HEK293 (cell line): ENCODE results near the gene WNT2.

Source experiments
- AEBP2 ChIP-seq: fragments of 450-650 bp; formaldehyde crosslinking; IDR thresholded peaks from 2 replicates; pipeline ENCODE4 v1.5.1; 2016; ENCODE audit warnings: missing biosample characterization, missing genetic modification characterization, borderline replicate concordance
- EGR2 ChIP-seq: fragments of 450-650 bp; formaldehyde crosslinking; IDR thresholded peaks from 2 replicates; pipeline ENCODE4 v1.5.1; 2016; ENCODE audit warnings: low read depth, missing biosample characterization, missing genetic modification characterization
- INSM2 ChIP-seq: fragments of 450-650 bp; formaldehyde crosslinking; IDR thresholded peaks from 2 replicates; pipeline ENCODE4 v1.5.1; 2016; ENCODE audit warnings: missing biosample characterization, missing genetic modification characterization
- KLF1 ChIP-seq: fragments of 450-650 bp; formaldehyde crosslinking; IDR thresholded peaks from 2 replicates; pipeline ENCODE4 v1.5.1; 2016; ENCODE audit warnings: missing biosample characterization, missing genetic modification characterization
- PBX3 ChIP-seq: sonication (generic); formaldehyde crosslinking; IDR thresholded peaks from 2 replicates; pipeline ENCODE4 v1.8.1; 2022; ENCODE audit warnings: mild to moderate bottlenecking, moderate library complexity, missing genetic modification reagents
- RBAK ChIP-seq: fragments of 450-650 bp; formaldehyde crosslinking; IDR thresholded peaks from 2 replicates; pipeline ENCODE4 v1.5.1; 2016; ENCODE audit warnings: missing biosample characterization, missing genetic modification characterization
- SCRT1 ChIP-seq: fragments of 450-650 bp; formaldehyde crosslinking; IDR thresholded peaks from 2 replicates; pipeline ENCODE4 v1.5.1; 2016; ENCODE audit warnings: missing biosample characterization, missing genetic modification characterization, borderline replicate concordance
- ZBTB10 ChIP-seq: fragments of 450-650 bp; formaldehyde crosslinking; IDR thresholded peaks from 2 replicates; pipeline ENCODE4 v1.5.1; 2016; ENCODE audit warnings: missing biosample characterization, missing genetic modification characterization
- ZBTB17 ChIP-seq: fragments of 450-650 bp; formaldehyde crosslinking; IDR thresholded peaks from 2 replicates; pipeline ENCODE4 v1.5.1; 2016; ENCODE audit warnings: missing biosample characterization, missing genetic modification characterization
- ZBTB8A ChIP-seq: fragments of 450-650 bp; formaldehyde crosslinking; IDR thresholded peaks from 2 replicates; pipeline ENCODE4 v1.5.1; 2016; ENCODE audit warnings: missing biosample characterization, missing genetic modification characterization
- ZNF112 ChIP-seq: fragments of 450-650 bp; formaldehyde crosslinking; IDR thresholded peaks from 2 replicates; pipeline ENCODE4 v1.5.0; 2017; ENCODE audit warnings: missing biosample characterization, missing genetic modification characterization
- ZNF211 ChIP-seq: fragments of 450-650 bp; formaldehyde crosslinking; IDR thresholded peaks from 2 replicates; pipeline ENCODE4 v1.5.1; 2016; ENCODE audit warnings: low read depth, missing biosample characterization, missing genetic modification characterization
- ZNF223 ChIP-seq: fragments of 450-650 bp; formaldehyde crosslinking; IDR thresholded peaks from 2 replicates; pipeline ENCODE4 v1.5.1; 2016; ENCODE audit warnings: missing biosample characterization, missing genetic modification characterization
- ZNF280C ChIP-seq: fragments of 450-650 bp; formaldehyde crosslinking; IDR thresholded peaks from 2 replicates; pipeline ENCODE4 v1.5.1; 2016; ENCODE audit warnings: missing biosample characterization, missing genetic modification characterization
- ZNF341 ChIP-seq: fragments of 450-650 bp; formaldehyde crosslinking; IDR thresholded peaks from 2 replicates; pipeline ENCODE4; 2016; ENCODE audit warnings: low read depth, missing biosample characterization, missing genetic modification characterization
- ZNF350 ChIP-seq: fragments of 450-650 bp; formaldehyde crosslinking; IDR thresholded peaks from 2 replicates; pipeline ENCODE4 v1.5.0; 2017; ENCODE audit warnings: missing biosample characterization, mild to moderate bottlenecking, missing genetic modification characterization
- ZNF391 ChIP-seq: fragments of 450-650 bp; formaldehyde crosslinking; IDR thresholded peaks from 2 replicates; pipeline ENCODE4 v1.5.1; 2016; ENCODE audit warnings: low read depth, missing biosample characterization, missing genetic modification characterization, borderline replicate concordance
- ZNF394 ChIP-seq: fragments of 450-650 bp; formaldehyde crosslinking; IDR thresholded peaks from 2 replicates; pipeline ENCODE4 v1.5.1; 2016; ENCODE audit warnings: missing biosample characterization, missing genetic modification characterization, mild to moderate bottlenecking, moderate library complexity, borderline replicate concordance
- ZNF423 ChIP-seq: fragments of 450-650 bp; formaldehyde crosslinking; IDR thresholded peaks from 2 replicates; pipeline ENCODE4 v1.5.1; 2016; ENCODE audit warnings: missing biosample characterization, missing genetic modification characterization
- ZNF513 ChIP-seq: fragments of 450-650 bp; IDR thresholded peaks from 2 replicates; pipeline ENCODE4 v1.5.1; 2018; ENCODE audit warnings: missing biosample characterization, missing genetic modification characterization
- ZNF529 ChIP-seq: fragments of 450-650 bp; formaldehyde crosslinking; IDR thresholded peaks from 2 replicates; pipeline ENCODE4 v1.5.1; 2017; ENCODE audit warnings: missing genetic modification characterization, missing biosample characterization; ENCODE audit not compliant: insufficient replicate concordance
- ZNF544 ChIP-seq: fragments of 450-650 bp; formaldehyde crosslinking; IDR thresholded peaks from 2 replicates; pipeline ENCODE4 v1.5.0; 2017; ENCODE audit warnings: missing biosample characterization, missing genetic modification characterization
- ZNF654 ChIP-seq: fragments of 450-650 bp; formaldehyde crosslinking; IDR thresholded peaks from 2 replicates; pipeline ENCODE4 v1.5.1; 2016; ENCODE audit warnings: low read depth, missing biosample characterization, missing genetic modification characterization
- ZNF660 ChIP-seq: fragments of 450-650 bp; IDR thresholded peaks from 2 replicates; pipeline ENCODE4 v1.5.1; 2018; ENCODE audit warnings: missing biosample characterization, mild to moderate bottlenecking, missing genetic modification characterization
- ZNF747 ChIP-seq: fragments of 450-650 bp; formaldehyde crosslinking; IDR thresholded peaks from 2 replicates; pipeline ENCODE4 v1.5.1; 2016; ENCODE audit warnings: missing biosample characterization, missing genetic modification characterization
- ZNF777 ChIP-seq: fragments of 450-650 bp; formaldehyde crosslinking; IDR thresholded peaks from 2 replicates; pipeline ENCODE4 v1.5.1; 2017; ENCODE audit warnings: missing biosample characterization, missing genetic modification characterization, borderline replicate concordance
- ZSCAN30 ChIP-seq: fragments of 450-650 bp; IDR thresholded peaks from 2 replicates; pipeline ENCODE4 v1.5.1; 2018; ENCODE audit warnings: missing biosample characterization, mild to moderate bottlenecking, missing genetic modification characterization, moderate library complexity
- ZXDB ChIP-seq: fragments of 450-650 bp; formaldehyde crosslinking; IDR thresholded peaks from 2 replicates; pipeline ENCODE4 v1.5.1; 2016; ENCODE audit warnings: missing biosample characterization, missing genetic modification characterization

The WNT2 gene

GRCh38 chr7:117273814-117274225 lies 49.0 kb downstream of the WNT2 start (continued):
- TF ChIP-seq ZNF747 (tag by site-specific recombination) (no peak), ZNF513 (tag by site-specific recombination) (no peak), AEBP2 (no peak), ZNF350 (no peak), ZBTB17 (tag by site-specific recombination) (no peak; the same call in 1 of the 2 replicates), PBX3 (no peak), ZNF112 (tag by site-specific recombination) (no peak), ZNF529 (tag by site-specific recombination) (no peak), KLF1 (tag by site-specific recombination) (no peak), ZSCAN30 (tag by site-specific recombination) (0 out of 2 replicates have a peak, but pooled peaks have one; percentile 33), ZNF223 (no peak), RBAK (tag by site-specific recombination) (no peak), ZNF394 (tag by site-specific recombination) (no peak), ZNF280C (tag by site-specific recombination) (no peak), ZNF423 (tag by site-specific recombination) (no peak), ZNF660 (tag by site-specific recombination) (peak; percentile 55; the same call in 1 of the 2 replicates), INSM2 (no peak), ZNF211 (tag by site-specific recombination) (no peak), ZNF341 (tag by site-specific recombination) (0 out of 2 replicates have a peak, but pooled peaks have one; percentile 18), EGR2 (tag by site-specific recombination) (no peak), ZNF391 (tag by site-specific recombination) (no peak), ZXDB (tag by site-specific recombination) (no peak), ZNF777 (tag by site-specific recombination) (peak; percentile 3; the same call in 1 of the 2 replicates), ZBTB8A (tag by site-specific recombination) (0 out of 2 replicates have a peak, but pooled peaks have one; percentile 7), ZNF654 (tag by site-specific recombination) (no peak), ZBTB10 (tag by site-specific recombination) (no peak), ZNF544 (tag by site-specific recombination) (no peak), SCRT1 (no peak)
